Stimulated activated CD4-positive, alpha-beta T cell treated with anti-CD3 and anti-CD28 coated beads, Interleukin-4, amount 100 ng/mL, for 1 hour (primary cell): ENCODE data around the gene GDI1.
A peak's percentile ranks its signal among the peaks of the same experiment; 100 is the strongest.

ENCODE experiments used
- DNase-seq: peaks from one replicate; pipeline ENCODE4 v3.0.0-alpha.2; 2020

Gene GDI1

DNA sequence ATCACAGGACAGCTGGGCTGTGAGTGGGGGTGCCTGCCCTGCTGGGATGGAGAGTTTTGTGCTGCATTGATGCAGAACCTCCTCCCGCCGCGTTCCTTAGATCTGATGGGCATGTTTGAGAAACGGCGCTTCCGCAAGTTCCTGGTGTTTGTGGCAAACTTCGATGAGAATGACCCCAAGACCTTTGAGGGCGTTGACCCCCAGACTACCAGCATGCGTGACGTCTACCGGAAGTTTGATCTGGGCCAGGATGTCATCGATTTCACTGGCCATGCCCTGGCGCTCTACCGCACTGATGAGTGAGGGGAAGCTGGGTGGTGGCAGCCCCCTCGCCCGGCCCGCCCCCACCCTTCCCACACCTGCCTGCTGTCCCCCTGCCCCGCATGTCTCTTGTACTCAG is 2.9 kb downstream of the GDI1 start:
- no peak for DNase-seq

DNA sequence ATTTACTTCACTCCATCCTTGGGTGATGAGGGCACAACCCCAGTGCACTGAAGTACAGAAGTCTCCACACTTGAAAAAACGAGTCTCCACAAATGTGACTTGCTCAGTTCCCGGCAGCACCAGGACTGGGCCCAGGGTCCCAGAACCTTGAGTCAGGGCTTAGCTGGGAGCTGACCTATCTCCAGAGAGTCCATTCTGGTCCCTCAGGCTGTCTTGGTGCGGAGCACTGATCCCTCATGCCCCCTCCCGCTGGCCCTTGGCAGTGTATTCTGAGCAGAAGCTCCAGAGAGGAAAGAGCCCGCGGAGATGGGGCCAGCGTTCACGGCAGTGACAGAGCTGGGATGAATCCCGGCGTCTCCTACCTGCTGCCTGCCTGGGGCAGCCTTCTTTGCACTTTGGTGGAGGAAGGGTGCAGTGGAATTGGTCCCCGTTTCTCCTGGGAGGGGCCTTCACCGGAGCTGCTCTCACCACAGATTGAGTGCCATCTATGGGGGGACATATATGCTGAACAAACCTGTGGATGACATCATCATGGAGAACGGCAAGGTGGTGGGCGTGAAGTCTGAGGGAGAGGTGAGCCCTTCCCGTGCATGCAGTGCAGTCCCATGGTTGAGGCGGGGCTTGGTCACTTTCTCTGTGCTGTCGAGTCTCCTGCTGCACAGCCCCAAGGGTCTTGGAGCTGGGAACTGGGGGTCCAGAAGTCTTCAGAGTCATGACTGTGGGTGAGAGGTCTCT is 3.8 kb downstream of the GDI1 start:
- DNase-seq = no peak

- no peak for DNase-seq
These were observed 4.6 kb downstream of the GDI1 start for GRCh38 chrX:154441564-154441963.

DNA sequence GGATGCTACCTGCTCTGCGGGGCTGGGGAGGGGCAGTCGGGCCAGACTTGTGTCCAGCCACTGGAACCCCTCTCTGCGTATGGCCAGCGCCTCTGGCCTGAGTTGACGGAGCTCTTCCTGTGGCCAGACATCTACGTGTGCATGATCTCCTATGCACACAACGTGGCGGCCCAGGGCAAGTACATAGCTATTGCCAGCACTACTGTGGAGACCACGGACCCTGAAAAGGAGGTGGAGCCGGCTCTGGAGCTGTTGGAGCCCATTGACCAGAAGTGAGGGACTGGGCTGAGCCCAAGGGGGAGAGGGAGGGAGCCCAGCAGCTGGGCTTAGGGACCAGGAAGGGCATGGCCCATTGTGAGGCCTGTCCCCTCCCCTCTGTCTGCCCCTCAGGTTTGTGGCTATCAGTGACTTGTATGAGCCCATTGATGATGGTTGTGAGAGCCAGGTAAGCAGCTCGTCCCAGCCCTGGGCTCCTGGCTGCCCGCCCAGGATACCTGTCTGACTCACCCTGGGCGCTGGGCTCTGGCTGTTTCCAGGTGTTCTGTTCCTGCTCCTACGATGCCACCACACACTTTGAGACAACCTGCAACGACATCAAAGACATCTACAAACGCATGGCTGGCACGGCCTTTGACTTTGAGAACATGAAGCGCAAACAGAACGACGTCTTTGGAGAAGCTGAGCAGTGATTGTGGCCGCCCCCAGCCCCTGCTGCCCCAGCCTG is 5.2 kb downstream of the GDI1 start:
- no peak for DNase-seq

- DNase-seq = no peak
These were observed 6.5 kb downstream of the GDI1 start for GRCh38 chrX:154443479-154443910.

- DNase-seq = peak; percentile 73
These were observed 7.2 kb downstream of the GDI1 start, which contains the start of gene FAM50A for GRCh38 chrX:154443992-154444754. Gene FAM50A (plus strand): TSS chrX:154444141. CDS start chrX:154444236, 95 bp downstream.

DNA sequence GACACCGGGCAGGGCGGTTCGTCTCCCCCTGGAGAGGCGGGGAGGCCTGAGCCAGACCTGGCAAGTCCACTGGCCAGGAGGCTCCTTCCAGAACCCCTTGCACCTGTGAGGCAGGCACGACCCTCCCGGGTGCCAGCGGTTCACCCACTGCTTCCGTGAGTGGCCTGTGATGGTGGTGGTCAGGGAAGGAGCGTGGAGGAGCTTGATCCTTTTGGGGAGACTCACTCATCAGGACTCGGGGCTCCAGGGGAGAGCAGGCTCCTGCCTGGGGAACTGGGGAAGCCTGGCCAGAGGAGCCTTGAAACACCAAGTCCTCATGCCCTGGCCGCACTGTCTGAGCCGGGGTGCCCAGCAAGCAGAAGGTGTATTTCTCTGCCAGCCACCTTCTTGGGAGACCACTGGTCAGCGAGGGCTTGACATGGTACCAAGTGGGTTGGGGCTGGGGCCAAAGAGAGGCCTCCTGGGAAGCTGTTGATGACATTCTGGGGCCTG is 7.8 kb downstream of the GDI1 start:
- no peak for DNase-seq

DNA sequence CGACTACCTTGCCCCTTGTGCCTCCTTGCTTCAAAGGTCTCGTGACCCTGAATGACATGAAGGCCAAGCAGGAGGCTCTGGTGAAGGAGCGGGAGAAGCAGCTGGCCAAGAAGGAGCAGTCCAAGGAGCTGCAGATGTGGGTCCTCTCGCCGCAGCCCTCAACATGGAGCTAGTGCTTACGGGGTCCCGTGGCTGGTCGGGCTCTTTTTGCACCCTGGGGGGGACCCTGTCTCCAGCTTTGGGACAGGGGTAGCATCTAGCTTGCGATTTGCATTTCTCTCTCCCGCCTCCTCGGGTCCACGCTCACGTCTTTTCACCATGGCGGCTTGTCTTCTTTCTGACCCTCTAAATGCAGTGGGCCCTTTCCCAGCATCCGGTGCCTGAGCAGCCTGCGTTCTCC is 8.8 kb downstream of the GDI1 start:
- no peak for DNase-seq

DNA sequence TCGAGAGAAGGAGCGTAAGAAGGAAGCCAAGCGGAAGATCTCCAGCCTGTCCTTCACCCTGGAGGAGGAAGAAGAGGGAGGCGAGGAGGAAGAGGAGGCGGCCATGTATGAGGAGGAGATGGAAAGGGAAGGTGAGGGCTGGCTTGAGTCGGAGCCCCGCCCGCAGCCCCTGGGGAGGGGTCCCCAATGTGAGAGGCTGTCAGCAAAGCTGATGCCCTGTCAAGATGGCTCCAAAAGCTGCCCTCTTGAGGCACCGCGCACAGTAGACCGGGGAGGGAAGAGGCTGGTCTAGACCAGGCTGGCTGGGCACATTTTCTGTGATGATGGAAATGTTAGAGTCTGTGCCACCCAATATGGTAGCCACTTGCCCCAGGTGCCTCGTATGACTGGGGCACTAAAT is 9.5 kb downstream of the GDI1 start:
- no peak for DNase-seq

- no peak for DNase-seq
These were observed 11.5 kb downstream of the GDI1 start for GRCh38 chrX:154448484-154448883.

DNA sequence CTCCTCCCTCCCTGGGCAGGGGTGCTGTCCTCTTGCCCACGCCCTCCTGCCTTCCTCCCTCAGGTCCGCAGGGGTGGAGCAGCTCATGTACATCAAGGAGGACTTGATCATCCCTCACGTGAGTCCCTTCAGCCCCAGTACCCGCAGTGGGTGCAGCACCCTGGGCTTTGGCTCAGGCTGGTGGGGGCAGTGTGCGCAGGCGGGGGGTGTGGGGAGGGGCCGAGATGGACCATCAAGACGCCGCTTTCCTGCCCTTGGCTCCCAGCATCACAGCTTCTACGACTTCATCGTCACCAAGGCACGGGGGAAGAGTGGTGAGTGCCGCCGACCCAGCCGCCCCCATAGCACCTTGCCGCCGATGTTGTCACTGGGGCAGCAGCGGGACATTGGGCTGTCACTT is 12.7 kb downstream of the GDI1 start:
- no peak for DNase-seq

DNA sequence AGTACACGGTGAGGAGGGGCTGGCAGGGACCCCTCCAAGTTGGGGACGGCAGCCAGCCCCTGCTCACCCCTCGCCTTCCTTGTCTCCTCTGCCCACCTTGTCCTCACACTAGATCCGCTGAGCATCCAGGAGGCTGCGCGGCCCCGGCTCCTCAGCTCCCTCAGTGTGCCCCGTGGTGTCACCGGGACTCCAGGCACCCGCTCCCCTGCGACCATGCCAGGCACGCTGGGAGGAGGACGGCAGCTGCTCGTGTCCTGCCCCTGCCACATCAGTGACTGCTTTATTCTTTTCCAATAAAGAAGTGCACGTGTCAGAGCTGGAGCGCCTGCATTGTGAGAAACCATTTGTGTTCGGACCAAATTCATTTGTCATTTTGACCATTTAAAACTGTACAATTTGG is 13.4 kb downstream of the GDI1 start:
- DNase-seq = no peak

- DNase-seq = no peak
These were observed 15.9 kb downstream of the GDI1 start for GRCh38 chrX:154452823-154453222.

DNA sequence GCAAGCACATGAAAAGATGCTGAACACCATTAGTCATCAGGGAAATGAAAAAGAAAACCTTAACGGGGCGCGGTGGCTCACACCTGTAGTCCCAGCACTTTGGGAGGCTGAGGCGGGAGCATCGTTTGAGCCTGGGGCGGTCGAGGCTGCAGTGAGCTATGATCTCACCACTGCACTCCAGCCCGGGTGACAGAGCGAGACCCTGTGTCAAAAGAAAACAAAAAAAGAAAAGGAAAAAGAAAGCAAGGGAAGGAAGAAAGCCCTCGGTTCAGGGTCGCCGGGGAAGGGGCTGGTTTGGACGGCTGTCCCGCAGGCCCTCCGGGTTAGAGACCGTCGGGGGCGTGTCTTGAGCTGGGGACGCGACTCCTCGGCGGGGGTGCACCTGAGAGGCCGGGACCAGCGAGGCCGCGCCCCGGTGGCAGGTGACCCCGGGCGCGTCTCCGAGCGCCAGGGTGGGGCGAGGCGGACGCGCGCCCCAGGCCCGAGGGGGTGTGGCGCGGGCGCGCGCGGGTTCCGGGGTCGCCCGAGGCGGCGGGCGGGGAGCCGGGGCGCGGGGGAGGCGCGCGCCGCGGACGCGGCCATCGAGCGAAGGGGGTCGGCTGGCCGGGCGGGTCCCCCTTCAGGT is 20.6 kb downstream of the GDI1 start:
- DNase-seq = peak; percentile 42

- DNase-seq = peak; percentile 67
These were observed 21.4 kb downstream of the GDI1 start, which contains the start of gene PLXNA3 for GRCh38 chrX:154458116-154458953. Gene PLXNA3 (plus strand): TSS chrX:154458281. CDS start chrX:154460184, 1,903 bp downstream.

DNA sequence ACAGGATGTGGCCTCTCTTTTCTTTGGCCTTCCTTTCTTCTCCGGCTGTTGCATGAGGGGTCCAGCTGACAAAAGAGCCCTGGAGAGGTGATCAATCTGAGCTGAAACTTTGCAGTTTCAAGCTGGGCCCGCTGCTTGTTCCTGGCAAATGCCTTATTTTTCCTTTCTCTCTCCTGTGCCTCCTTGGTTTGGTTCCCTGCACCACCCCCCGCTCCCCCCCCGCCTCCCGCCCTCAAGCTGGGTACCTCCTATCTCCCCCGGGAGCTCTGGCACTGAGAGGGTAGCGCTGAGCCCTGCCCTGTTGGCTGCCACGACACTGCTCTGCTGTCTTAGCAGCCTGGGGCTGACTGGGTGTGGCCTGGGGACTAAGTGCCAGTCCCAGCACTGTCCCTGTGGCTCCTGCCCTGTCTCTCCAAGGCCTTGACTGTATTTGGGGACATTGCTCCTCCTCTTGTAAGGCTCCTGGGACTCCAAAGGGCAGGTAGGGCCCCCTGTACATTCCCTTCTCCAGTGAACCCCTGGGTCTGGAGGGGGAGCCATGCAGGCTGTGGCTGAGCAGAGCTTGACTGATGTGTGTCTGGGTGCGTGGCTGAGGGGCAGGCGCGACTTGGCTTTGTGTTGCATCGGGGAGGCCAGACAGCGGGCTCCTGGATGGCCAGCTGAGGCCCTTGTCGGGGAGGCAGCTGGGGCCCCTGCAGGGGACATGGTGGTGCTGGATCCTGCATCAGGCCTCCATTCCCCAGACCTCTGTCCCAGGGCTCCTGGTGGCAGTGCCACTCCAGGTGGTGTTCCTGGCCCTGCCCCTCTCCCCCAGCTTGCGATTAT is 22.2 kb downstream of the GDI1 start:
- no peak for DNase-seq

GRCh38 chrX:154459832-154460231 is 22.9 kb downstream of the GDI1 start:
- no peak for DNase-seq

DNA sequence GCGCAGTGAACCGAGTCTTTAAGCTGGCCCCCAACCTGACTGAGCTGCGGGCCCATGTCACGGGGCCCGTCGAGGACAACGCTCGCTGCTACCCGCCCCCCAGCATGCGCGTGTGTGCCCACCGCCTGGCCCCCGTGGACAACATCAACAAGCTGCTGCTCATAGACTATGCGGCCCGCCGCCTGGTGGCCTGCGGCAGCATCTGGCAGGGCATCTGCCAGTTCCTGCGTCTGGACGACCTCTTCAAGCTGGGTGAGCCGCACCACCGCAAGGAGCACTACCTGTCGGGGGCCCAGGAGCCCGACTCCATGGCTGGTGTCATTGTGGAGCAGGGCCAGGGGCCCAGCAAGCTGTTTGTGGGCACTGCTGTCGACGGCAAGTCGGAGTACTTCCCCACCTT is 23.4 kb downstream of the GDI1 start:
- DNase-seq = no peak

DNA sequence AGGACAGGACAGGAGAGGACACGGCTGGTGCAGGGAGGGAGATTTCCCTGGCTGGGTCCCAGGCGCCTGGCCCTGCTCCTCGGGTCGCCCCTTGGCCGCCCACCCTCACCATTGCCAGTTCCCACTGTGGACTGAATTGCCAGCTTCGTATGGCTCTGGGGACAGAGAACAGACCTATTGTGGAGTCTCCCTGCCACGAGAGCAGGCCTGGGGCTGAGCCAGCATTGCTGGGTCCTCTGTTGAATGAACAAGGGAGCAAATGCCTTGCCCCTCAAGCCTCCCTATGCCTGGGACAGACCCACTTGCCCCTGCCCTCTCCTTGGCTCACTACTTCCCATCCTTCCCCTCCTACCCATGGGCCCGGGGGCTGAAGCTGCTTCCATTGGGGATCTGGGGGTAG is 25.4 kb downstream of the GDI1 start:
- no peak for DNase-seq

- no peak for DNase-seq
These were observed 26.8 kb downstream of the GDI1 start for GRCh38 chrX:154463611-154464220.
